Trophoblast cell (in vitro differentiated cells and primary cell): ENCODE data around the gene FOXI2.

Experiments
- DNase-seq, 2 donors: peaks; one replicate each; pipeline ENCODE4 v3.0.0-alpha.2; 2016
- H2AFZ ChIP-seq: 2 replicates; pipeline ENCODE4 v1.6.1; 2013; ENCODE audit warnings: low read length, moderate library complexity, mild to moderate bottlenecking; ENCODE audit not compliant: insufficient read depth, poor library complexity
- H2AK5ac ChIP-seq: 2 replicates; pipeline ENCODE4 v1.6.1; 2013; ENCODE audit warnings: mild to moderate bottlenecking, low read length
- H2BK120ac ChIP-seq: 2 replicates; pipeline ENCODE4 v1.6.1; 2013; ENCODE audit warnings: low read length, mild to moderate bottlenecking, moderate library complexity; ENCODE audit not compliant: insufficient read depth, poor library complexity
- H2BK12ac ChIP-seq: 2 replicates; pipeline ENCODE4 v1.6.1; 2013; ENCODE audit warnings: mild to moderate bottlenecking, low read length, moderate library complexity
- H2BK5ac ChIP-seq: 2 replicates; pipeline ENCODE4 v1.6.1; 2013; ENCODE audit warnings: low read length, low read depth, moderate library complexity, mild to moderate bottlenecking; ENCODE audit not compliant: poor library complexity
- H3K14ac ChIP-seq: 2 replicates; pipeline ENCODE4 v1.6.1; 2013; ENCODE audit warnings: mild to moderate bottlenecking, low read length
- H3K18ac ChIP-seq: 2 replicates; pipeline ENCODE4 v1.6.1; 2013; ENCODE audit warnings: mild to moderate bottlenecking, low read length
- H3K23ac ChIP-seq: 2 replicates; pipeline ENCODE4 v1.6.1; 2013; ENCODE audit warnings: low read length
- H3K27ac ChIP-seq: 2 replicates; pipeline ENCODE4 v1.5.1; 2013; ENCODE audit warnings: low read depth, mild to moderate bottlenecking, inconsistent platforms, low read length, moderate library complexity
- H3K27me3 ChIP-seq: 2 replicates; pipeline ENCODE4 v1.6.1; 2013; ENCODE audit warnings: inconsistent platforms, mild to moderate bottlenecking, low read length, moderate library complexity; ENCODE audit not compliant: insufficient read depth
- H3K36me3 ChIP-seq, 2 experiments: 1 replicate in 1 of 2; 2 replicates in 1 of 2; pipeline ENCODE4 v1.6.1; 2013; ENCODE audit warnings: low read length in 2 of 2, mild to moderate bottlenecking in 2 of 2, moderate library complexity in 1 of 2; ENCODE audit not compliant: insufficient read depth in 2 of 2, control insufficient read depth in 1 of 2
- H3K4ac ChIP-seq: 2 replicates; pipeline ENCODE4 v1.6.1; 2013; ENCODE audit warnings: low read depth, mild to moderate bottlenecking, low read length, moderate library complexity
- H3K4me1 ChIP-seq, 2 experiments: 1 replicate in 1 of 2; 2 replicates in 1 of 2; pipeline ENCODE4 v1.6.1; 2013; ENCODE audit warnings: low read length in 2 of 2, mild to moderate bottlenecking in 2 of 2, moderate library complexity in 1 of 2; ENCODE audit not compliant: insufficient read depth in 2 of 2, control insufficient read depth in 1 of 2
- H3K4me2 ChIP-seq: 2 replicates; pipeline ENCODE4 v1.6.1; 2013; ENCODE audit warnings: inconsistent platforms, mild to moderate bottlenecking, low read length, moderate library complexity
- H3K4me3 ChIP-seq: 2 replicates; pipeline ENCODE4 v1.5.1; 2013; ENCODE audit warnings: mild to moderate bottlenecking, low read depth, low read length, inconsistent platforms
- H3K79me1 ChIP-seq: one replicate; pipeline ENCODE4 v1.6.1; 2013; ENCODE audit warnings: low read length
- H3K79me2 ChIP-seq: 2 replicates; pipeline ENCODE4 v1.6.1; 2013; ENCODE audit warnings: low read length, mild to moderate bottlenecking; ENCODE audit not compliant: control insufficient read depth, insufficient read depth, poor library complexity
- H3K9ac ChIP-seq: 2 replicates; pipeline ENCODE4 v1.6.1; 2013; ENCODE audit warnings: mild to moderate bottlenecking, low read length
- H3K9me3 ChIP-seq: 2 replicates; pipeline ENCODE4 v1.6.1; 2013; ENCODE audit warnings: low read depth, mild to moderate bottlenecking, control low read depth, inconsistent platforms, low read length; ENCODE audit not compliant: insufficient read depth
- H4K12ac ChIP-seq: 2 replicates; pipeline ENCODE4 v1.6.1; 2013; ENCODE audit warnings: low read depth, mild to moderate bottlenecking, low read length, moderate library complexity
- H4K8ac ChIP-seq: 2 replicates; pipeline ENCODE4 v1.6.1; 2013; ENCODE audit warnings: low read depth, mild to moderate bottlenecking, low read length, moderate library complexity
- H4K91ac ChIP-seq: one replicate; pipeline ENCODE4 v1.6.1; 2013; ENCODE audit warnings: low read depth, mild to moderate bottlenecking, low read length, moderate library complexity
- WGBS: extraction: QIAGEN DNeasy Blood & Tissue Kit; methylation state at CpG from one replicate; pipeline ENCODE4 v1.1.7; 2013; ENCODE audit warnings: missing lambda C conversion rate; ENCODE audit not compliant: insufficient read length, insufficient coverage; ENCODE audit errors: extremely low coverage; 5-methylcytosine and 5-hydroxymethylcytosine counted together

Gene FOXI2

GRCh38 chr10:127715249-127715648 lies 21.7 kb upstream of the FOXI2 start:
- H3K27me3 ChIP-seq = no peaks in the 10 kb centered on the region
- H3K23ac ChIP-seq = no peak overlapping the region
- no peak overlapping the region for H2BK5ac ChIP-seq
- no peaks in the 10 kb centered on the region for H3K4me1 ChIP-seq
- no CpG with 5 or more reads among the region's 6 CpGs for WGBS
- H2AK5ac ChIP-seq = no peak overlapping the region
- H3K4me3 ChIP-seq = no peak overlapping the region
- no peaks in the 10 kb centered on the region for H3K9me3 ChIP-seq
- no peak overlapping the region for H2BK12ac ChIP-seq
- H3K79me2 ChIP-seq = no peaks in the 10 kb centered on the region
- no peak overlapping the region for H2BK120ac ChIP-seq
- H3K4ac ChIP-seq = no peak overlapping the region
- no peak for DNase-seq
- H3K14ac ChIP-seq = no peak overlapping the region
- H3K4me2 ChIP-seq = no peak overlapping the region
- H3K36me3 ChIP-seq = no peaks in the 10 kb centered on the region
- no peak overlapping the region for H3K9ac ChIP-seq
- no peak overlapping the region for H4K8ac ChIP-seq
- H3K27ac ChIP-seq = no peak overlapping the region
- no peaks in the 10 kb centered on the region for H3K79me1 ChIP-seq
- H3K18ac ChIP-seq = no peak overlapping the region
- H4K12ac ChIP-seq = no peak overlapping the region
- H2AFZ ChIP-seq = no peak overlapping the region
- H4K91ac ChIP-seq = no peak overlapping the region

- peak in 1 of 2 donors; percentile 57 for DNase-seq
- H2AK5ac ChIP-seq = no peak overlapping the region
- no peaks in the 10 kb centered on the region for H3K79me1 ChIP-seq
- no peaks in the 10 kb centered on the region for H3K36me3 ChIP-seq
- no peak overlapping the region for H4K12ac ChIP-seq
- no peak overlapping the region for H3K14ac ChIP-seq
- no peaks in the 10 kb centered on the region for H3K79me2 ChIP-seq
- no peak overlapping the region for H3K9ac ChIP-seq
- no peak overlapping the region for H2AFZ ChIP-seq
- no peak overlapping the region for H3K4me3 ChIP-seq
- H2BK120ac ChIP-seq = no peak overlapping the region
- H2BK12ac ChIP-seq = no peak overlapping the region
- no peak overlapping the region for H3K4ac ChIP-seq
- H3K4me2 ChIP-seq = no peak overlapping the region
- no peaks in the 10 kb centered on the region for H3K9me3 ChIP-seq
- H3K23ac ChIP-seq = no peak overlapping the region
- H4K91ac ChIP-seq = no peak overlapping the region
- no peak overlapping the region for H2BK5ac ChIP-seq
- H3K4me1 ChIP-seq = no peaks in the 10 kb centered on the region
- H3K27ac ChIP-seq = no peak overlapping the region
- WGBS = no CpG with 5 or more reads among the region's 3 CpGs
- no peak overlapping the region for H4K8ac ChIP-seq
- H3K18ac ChIP-seq = no peak overlapping the region
- no peaks in the 10 kb centered on the region for H3K27me3 ChIP-seq
Measured at GRCh38 chr10:127715782-127716378, 21.1 kb upstream of the FOXI2 start.

- H3K9me3 ChIP-seq = no peaks in the 10 kb centered on the region
- no peak overlapping the region for H2BK12ac ChIP-seq
- no peaks in the 10 kb centered on the region for H3K79me2 ChIP-seq
- H2BK5ac ChIP-seq = no peak overlapping the region
- no peak overlapping the region for H3K4me2 ChIP-seq
- no peaks in the 10 kb centered on the region for H3K27me3 ChIP-seq
- no peak overlapping the region for H2BK120ac ChIP-seq
- no peak overlapping the region for H3K23ac ChIP-seq
- no peak overlapping the region for H3K18ac ChIP-seq
- no peak overlapping the region for H2AFZ ChIP-seq
- no peaks in the 10 kb centered on the region for H3K4me1 ChIP-seq
- H4K12ac ChIP-seq = no peak overlapping the region
- H3K79me1 ChIP-seq = no peaks in the 10 kb centered on the region
- no peak overlapping the region for H3K9ac ChIP-seq
- no peak overlapping the region for H3K4ac ChIP-seq
- no peak overlapping the region for H4K8ac ChIP-seq
- no CpG with 5 or more reads among the region's 4 CpGs for WGBS
- no peak for DNase-seq
- H3K4me3 ChIP-seq = no peak overlapping the region
- H3K14ac ChIP-seq = no peak overlapping the region
- H3K36me3 ChIP-seq = no peaks in the 10 kb centered on the region
- H3K27ac ChIP-seq = no peak overlapping the region
- no peak overlapping the region for H2AK5ac ChIP-seq
- no peak overlapping the region for H4K91ac ChIP-seq
Measured at GRCh38 chr10:127720142-127720541, 16.8 kb upstream of the FOXI2 start.

GRCh38 chr10:127720903-127721302 lies 16.1 kb upstream of the FOXI2 start:
- no peaks in the 10 kb centered on the region for H3K79me1 ChIP-seq
- no peak for DNase-seq
- H4K8ac ChIP-seq = no peak overlapping the region
- H3K79me2 ChIP-seq = no peaks in the 10 kb centered on the region
- H2BK120ac ChIP-seq = no peak overlapping the region
- H3K27me3 ChIP-seq = no peaks in the 10 kb centered on the region
- H3K9me3 ChIP-seq = no peaks in the 10 kb centered on the region
- H3K36me3 ChIP-seq = no peaks in the 10 kb centered on the region
- H3K4ac ChIP-seq = no peak overlapping the region
- no peak overlapping the region for H4K12ac ChIP-seq
- H4K91ac ChIP-seq = no peak overlapping the region
- no peak overlapping the region for H3K9ac ChIP-seq
- no peak overlapping the region for H2BK12ac ChIP-seq
- H2BK5ac ChIP-seq = no peak overlapping the region
- H3K4me1 ChIP-seq = no peaks in the 10 kb centered on the region
- H3K4me3 ChIP-seq = no peak overlapping the region
- H3K23ac ChIP-seq = no peak overlapping the region
- WGBS = no CpG with 5 or more reads among the region's 3 CpGs
- H3K4me2 ChIP-seq = no peak overlapping the region
- no peak overlapping the region for H2AFZ ChIP-seq
- H3K27ac ChIP-seq = no peak overlapping the region
- no peak overlapping the region for H3K14ac ChIP-seq
- no peak overlapping the region for H2AK5ac ChIP-seq
- H3K18ac ChIP-seq = no peak overlapping the region
